WTC11 (cell line): ENCODE results near the gene IL9. TPM values are rescaled to one million over a fixed set of nuclear protein-coding genes. Genes with fewer than 3 reads are reported as not detected.
A peak's percentile ranks its signal among the peaks of the same experiment; 100 is the strongest.

Source experiments
- ATAC-seq: fragments of 200-7000 bp; cut with Tn5 transposase; 2 replicates; pipeline ENCODE4 v1.10.0; 2021; ENCODE audit warnings: mild to moderate bottlenecking, moderate library complexity
- CTCF ChIA-PET: fragments of 300-600 bp; sonication (Branson Sonifier 250); formaldehyde crosslinking; loops from one replicate; lab custom pipeline; 2021; ENCODE audit warnings: antibody characterized with exemption; lab: Charles Lee
- POLR2A ChIA-PET: fragments of 350-600 bp; sonication (Branson Sonifier 250); formaldehyde crosslinking; loops from one replicate; lab custom pipeline; 2021; ENCODE audit warnings: antibody characterized with exemption; lab: Charles Lee
- DNase-seq: peaks from one replicate; pipeline ENCODE4 v3.0.0; 2021; ENCODE audit warnings: low spot score
- H3K27ac Mint-ChIP-seq: 2 replicates; pipeline ENCODE4 v1.8.0; 2021; ENCODE audit warnings: mixed read lengths
- H3K27me3 Mint-ChIP-seq: 2 replicates; pipeline ENCODE4 v1.8.0; 2021; ENCODE audit warnings: low read depth, mild to moderate bottlenecking, moderate library complexity, mixed read lengths
- H3K36me3 Mint-ChIP-seq: 2 replicates; pipeline ENCODE4 v1.8.0; 2021; ENCODE audit warnings: mixed read lengths
- H3K4me1 Mint-ChIP-seq: 2 replicates; pipeline ENCODE4 v1.8.0; 2022; ENCODE audit warnings: mixed read lengths
- H3K4me3 Mint-ChIP-seq: 2 replicates; pipeline ENCODE4 v1.8.0; 2021; ENCODE audit warnings: mild to moderate bottlenecking, moderate library complexity, mixed read lengths
- H3K9me3 Mint-ChIP-seq: 2 replicates; pipeline ENCODE4 v1.8.0; 2021; ENCODE audit warnings: mixed read lengths
- ETV6 ChIP-seq: sonication (generic); formaldehyde crosslinking; IDR thresholded peaks from 2 replicates; pipeline ENCODE4 v1.8.1; 2022; ENCODE audit warnings: mild to moderate bottlenecking, missing genetic modification reagents
- FOXK1 ChIP-seq: sonication (generic); formaldehyde crosslinking; IDR thresholded peaks from 2 replicates; pipeline ENCODE4 v1.8.0; 2022; ENCODE audit warnings: mild to moderate bottlenecking, moderate library complexity, missing genetic modification reagents
- FOXP1 ChIP-seq: sonication (generic); formaldehyde crosslinking; IDR thresholded peaks from 2 replicates; pipeline ENCODE4 v1.8.0; 2022; ENCODE audit warnings: missing genetic modification reagents, mild to moderate bottlenecking, moderate library complexity, borderline replicate concordance
- GABPB1 ChIP-seq: sonication (generic); formaldehyde crosslinking; IDR thresholded peaks from 2 replicates; pipeline ENCODE4 v1.8.1; 2023; ENCODE audit warnings: mild to moderate bottlenecking, missing genetic modification reagents
- HMGA2 ChIP-seq: fragments of 250-450 bp; sonication (Bioruptor Pico); IDR thresholded peaks from 2 replicates; pipeline ENCODE4 v1.4.0; 2021; ENCODE audit warnings: mild to moderate bottlenecking, moderate library complexity
- JUN ChIP-seq: sonication (generic); formaldehyde crosslinking; IDR thresholded peaks from 2 replicates; pipeline ENCODE4 v1.8.0; 2023; ENCODE audit warnings: mild to moderate bottlenecking, missing genetic modification reagents
- KAT7 ChIP-seq: sonication (generic); formaldehyde crosslinking; IDR thresholded peaks from 2 replicates; pipeline ENCODE4 v1.8.1; 2023; ENCODE audit warnings: missing genetic modification reagents, mild to moderate bottlenecking, borderline replicate concordance
- NFATC4 ChIP-seq: fragments of 250-450 bp; sonication (Bioruptor Pico); IDR thresholded peaks from 2 replicates; pipeline ENCODE4 v1.9.0; 2021; ENCODE audit warnings: mild to moderate bottlenecking
- RELA ChIP-seq: sonication (generic); formaldehyde crosslinking; IDR thresholded peaks from 2 replicates; pipeline ENCODE4 v1.8.1; 2022; ENCODE audit warnings: missing genetic modification reagents, mild to moderate bottlenecking, borderline replicate concordance
- ZNF121 ChIP-seq: sonication (generic); formaldehyde crosslinking; IDR thresholded peaks from 2 replicates; pipeline ENCODE4 v1.8.0; 2023; ENCODE audit warnings: missing genetic modification reagents
- ZNF263 ChIP-seq: sonication (generic); formaldehyde crosslinking; IDR thresholded peaks from 2 replicates; pipeline ENCODE4 v1.8.1; 2022; ENCODE audit warnings: low read depth, mild to moderate bottlenecking, moderate library complexity, missing genetic modification reagents
- ZNF423 ChIP-seq: fragments of 250-450 bp; sonication (Bioruptor Pico); IDR thresholded peaks from 2 replicates; pipeline ENCODE4 v2.1.2; 2022; ENCODE audit warnings: mild to moderate bottlenecking, moderate library complexity
- total RNA-seq: library from RNA; stranded (reverse); gene quantifications from 3 replicates; pipeline ENCODE4 v1.2.3, GENCODE V29; 2021
- TF ChIP-seq, protein P1 (sequence below): sonication (generic); formaldehyde crosslinking; IDR thresholded peaks from 2 replicates; pipeline ENCODE4 v1.8.1; 2022; ENCODE audit warnings: low read depth, mild to moderate bottlenecking, moderate library complexity, missing genetic modification reagents, borderline replicate concordance
- TF ChIP-seq, protein P2 (sequence below): sonication (generic); formaldehyde crosslinking; IDR thresholded peaks from 2 replicates; pipeline ENCODE4 v1.8.0; 2022; ENCODE audit warnings: mild to moderate bottlenecking, missing genetic modification reagents
- TF ChIP-seq, protein P3 (sequence below): sonication (generic); formaldehyde crosslinking; IDR thresholded peaks from 2 replicates; pipeline ENCODE4 v1.8.1; 2022; ENCODE audit warnings: mild to moderate bottlenecking, moderate library complexity, missing genetic modification reagents
- TF ChIP-seq, protein P4 (sequence below): sonication (generic); formaldehyde crosslinking; IDR thresholded peaks from 2 replicates; pipeline ENCODE4 v1.8.1; 2023; ENCODE audit warnings: mild to moderate bottlenecking, missing genetic modification reagents
- TF ChIP-seq, protein P5 (sequence below): sonication (generic); formaldehyde crosslinking; IDR thresholded peaks from 2 replicates; pipeline ENCODE4 v1.8.1; 2022; ENCODE audit warnings: missing genetic modification reagents, borderline replicate concordance
- TF ChIP-seq, protein P6 (sequence below): sonication (generic); formaldehyde crosslinking; IDR thresholded peaks from 2 replicates; pipeline ENCODE4 v1.8.0; 2023; ENCODE audit warnings: missing genetic modification reagents, mild to moderate bottlenecking, borderline replicate concordance
- TF ChIP-seq, protein P7 (sequence below): fragments of 250-450 bp; sonication (Bioruptor Pico); IDR thresholded peaks from 2 replicates; pipeline ENCODE4 v1.9.0; 2021; ENCODE audit warnings: mild to moderate bottlenecking
- TF ChIP-seq, protein P8 (sequence below): sonication (generic); formaldehyde crosslinking; IDR thresholded peaks from 2 replicates; pipeline ENCODE4 v1.8.0; 2022; ENCODE audit warnings: mild to moderate bottlenecking, missing genetic modification reagents

IL9 gene
- total RNA-seq, 1 experiment from 2014 or later = not detected

DNA sequence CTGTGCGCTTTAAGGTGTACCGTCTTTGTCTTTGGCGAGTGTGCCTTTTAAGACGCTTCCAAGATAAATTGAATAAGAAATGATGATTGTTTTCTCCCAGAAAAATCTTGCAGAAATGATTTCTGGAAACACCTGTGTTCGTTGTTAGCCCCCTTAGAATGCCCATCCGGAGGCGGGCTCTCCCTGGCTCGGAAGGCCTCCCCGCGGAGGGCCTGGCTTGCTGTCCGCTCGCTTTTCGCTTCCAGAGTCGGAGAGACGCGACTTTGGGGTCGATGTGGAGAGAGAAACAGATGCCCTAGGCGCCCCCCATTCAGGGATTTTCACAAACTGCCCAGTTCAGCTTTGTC lies 35.3 kb upstream of the IL9 start:
- H3K4me3 Mint-ChIP-seq = peak overlapping the region; percentile 81
- ChIA-PET CTCF (no interaction called here), POLR2A (no interaction called here)
- H3K4me1 Mint-ChIP-seq = no peaks in the 10 kb centered on the region
- peaks cover 77% of the 10 kb centered on the region for H3K27me3 Mint-ChIP-seq
- TF ChIP-seq ZNF423 (CRISPR knock-in tag) (no peak), FOXK1 (CRISPR knock-in tag) (no peak), ZNF121 (no peak), GABPB1 (CRISPR knock-in tag) (no peak), HMGA2 (CRISPR knock-in tag) (no peak), NFATC4 (CRISPR knock-in tag) (no peak), ETV6 (CRISPR knock-in tag) (no peak), ZNF263 (CRISPR knock-in tag) (no peak), KAT7 (no peak), RELA (CRISPR knock-in tag) (no peak)
- TF ChIP-seq, protein P1, sequence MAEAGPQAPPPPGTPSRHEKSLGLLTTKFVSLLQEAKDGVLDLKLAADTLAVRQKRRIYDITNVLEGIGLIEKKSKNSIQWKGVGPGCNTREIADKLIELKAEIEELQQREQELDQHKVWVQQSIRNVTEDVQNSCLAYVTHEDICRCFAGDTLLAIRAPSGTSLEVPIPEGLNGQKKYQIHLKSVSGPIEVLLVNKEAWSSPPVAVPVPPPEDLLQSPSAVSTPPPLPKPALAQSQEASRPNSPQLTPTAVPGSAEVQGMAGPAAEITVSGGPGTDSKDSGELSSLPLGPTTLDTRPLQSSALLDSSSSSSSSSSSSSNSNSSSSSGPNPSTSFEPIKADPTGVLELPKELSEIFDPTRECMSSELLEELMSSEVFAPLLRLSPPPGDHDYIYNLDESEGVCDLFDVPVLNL (CRISPR knock-in tag) = no peak
- TF ChIP-seq, protein P2, sequence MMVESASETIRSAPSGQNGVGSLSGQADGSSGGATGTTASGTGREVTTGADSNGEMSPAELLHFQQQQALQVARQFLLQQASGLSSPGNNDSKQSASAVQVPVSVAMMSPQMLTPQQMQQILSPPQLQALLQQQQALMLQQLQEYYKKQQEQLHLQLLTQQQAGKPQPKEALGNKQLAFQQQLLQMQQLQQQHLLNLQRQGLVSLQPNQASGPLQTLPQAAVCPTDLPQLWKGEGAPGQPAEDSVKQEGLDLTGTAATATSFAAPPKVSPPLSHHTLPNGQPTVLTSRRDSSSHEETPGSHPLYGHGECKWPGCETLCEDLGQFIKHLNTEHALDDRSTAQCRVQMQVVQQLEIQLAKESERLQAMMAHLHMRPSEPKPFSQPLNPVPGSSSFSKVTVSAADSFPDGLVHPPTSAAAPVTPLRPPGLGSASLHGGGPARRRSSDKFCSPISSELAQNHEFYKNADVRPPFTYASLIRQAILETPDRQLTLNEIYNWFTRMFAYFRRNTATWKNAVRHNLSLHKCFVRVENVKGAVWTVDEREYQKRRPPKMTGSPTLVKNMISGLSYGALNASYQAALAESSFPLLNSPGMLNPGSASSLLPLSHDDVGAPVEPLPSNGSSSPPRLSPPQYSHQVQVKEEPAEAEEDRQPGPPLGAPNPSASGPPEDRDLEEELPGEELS (CRISPR knock-in tag) = no peak
- TF ChIP-seq, protein P3, sequence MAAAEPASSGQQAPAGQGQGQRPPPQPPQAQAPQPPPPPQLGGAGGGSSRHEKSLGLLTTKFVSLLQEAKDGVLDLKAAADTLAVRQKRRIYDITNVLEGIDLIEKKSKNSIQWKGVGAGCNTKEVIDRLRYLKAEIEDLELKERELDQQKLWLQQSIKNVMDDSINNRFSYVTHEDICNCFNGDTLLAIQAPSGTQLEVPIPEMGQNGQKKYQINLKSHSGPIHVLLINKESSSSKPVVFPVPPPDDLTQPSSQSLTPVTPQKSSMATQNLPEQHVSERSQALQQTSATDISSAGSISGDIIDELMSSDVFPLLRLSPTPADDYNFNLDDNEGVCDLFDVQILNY = no peak
- TF ChIP-seq, protein P4, sequence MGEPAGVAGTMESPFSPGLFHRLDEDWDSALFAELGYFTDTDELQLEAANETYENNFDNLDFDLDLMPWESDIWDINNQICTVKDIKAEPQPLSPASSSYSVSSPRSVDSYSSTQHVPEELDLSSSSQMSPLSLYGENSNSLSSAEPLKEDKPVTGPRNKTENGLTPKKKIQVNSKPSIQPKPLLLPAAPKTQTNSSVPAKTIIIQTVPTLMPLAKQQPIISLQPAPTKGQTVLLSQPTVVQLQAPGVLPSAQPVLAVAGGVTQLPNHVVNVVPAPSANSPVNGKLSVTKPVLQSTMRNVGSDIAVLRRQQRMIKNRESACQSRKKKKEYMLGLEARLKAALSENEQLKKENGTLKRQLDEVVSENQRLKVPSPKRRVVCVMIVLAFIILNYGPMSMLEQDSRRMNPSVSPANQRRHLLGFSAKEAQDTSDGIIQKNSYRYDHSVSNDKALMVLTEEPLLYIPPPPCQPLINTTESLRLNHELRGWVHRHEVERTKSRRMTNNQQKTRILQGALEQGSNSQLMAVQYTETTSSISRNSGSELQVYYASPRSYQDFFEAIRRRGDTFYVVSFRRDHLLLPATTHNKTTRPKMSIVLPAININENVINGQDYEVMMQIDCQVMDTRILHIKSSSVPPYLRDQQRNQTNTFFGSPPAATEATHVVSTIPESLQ (CRISPR knock-in tag) = no peak
- TF ChIP-seq, protein P5, sequence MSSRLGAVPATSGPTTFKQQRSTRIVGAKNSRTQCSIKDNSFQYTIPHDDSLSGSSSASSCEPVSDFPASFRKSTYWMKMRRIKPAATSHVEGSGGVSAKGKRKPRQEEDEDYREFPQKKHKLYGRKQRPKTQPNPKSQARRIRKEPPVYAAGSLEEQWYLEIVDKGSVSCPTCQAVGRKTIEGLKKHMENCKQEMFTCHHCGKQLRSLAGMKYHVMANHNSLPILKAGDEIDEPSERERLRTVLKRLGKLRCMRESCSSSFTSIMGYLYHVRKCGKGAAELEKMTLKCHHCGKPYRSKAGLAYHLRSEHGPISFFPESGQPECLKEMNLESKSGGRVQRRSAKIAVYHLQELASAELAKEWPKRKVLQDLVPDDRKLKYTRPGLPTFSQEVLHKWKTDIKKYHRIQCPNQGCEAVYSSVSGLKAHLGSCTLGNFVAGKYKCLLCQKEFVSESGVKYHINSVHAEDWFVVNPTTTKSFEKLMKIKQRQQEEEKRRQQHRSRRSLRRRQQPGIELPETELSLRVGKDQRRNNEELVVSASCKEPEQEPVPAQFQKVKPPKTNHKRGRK (CRISPR knock-in tag) = no peak
- H3K36me3 Mint-ChIP-seq = no peaks in the 10 kb centered on the region
- DNase-seq (peak; percentile 31), ATAC-seq (peak; percentile 22)
- no peak overlapping the region for H3K27ac Mint-ChIP-seq
- no peaks in the 10 kb centered on the region for H3K9me3 Mint-ChIP-seq

DNA sequence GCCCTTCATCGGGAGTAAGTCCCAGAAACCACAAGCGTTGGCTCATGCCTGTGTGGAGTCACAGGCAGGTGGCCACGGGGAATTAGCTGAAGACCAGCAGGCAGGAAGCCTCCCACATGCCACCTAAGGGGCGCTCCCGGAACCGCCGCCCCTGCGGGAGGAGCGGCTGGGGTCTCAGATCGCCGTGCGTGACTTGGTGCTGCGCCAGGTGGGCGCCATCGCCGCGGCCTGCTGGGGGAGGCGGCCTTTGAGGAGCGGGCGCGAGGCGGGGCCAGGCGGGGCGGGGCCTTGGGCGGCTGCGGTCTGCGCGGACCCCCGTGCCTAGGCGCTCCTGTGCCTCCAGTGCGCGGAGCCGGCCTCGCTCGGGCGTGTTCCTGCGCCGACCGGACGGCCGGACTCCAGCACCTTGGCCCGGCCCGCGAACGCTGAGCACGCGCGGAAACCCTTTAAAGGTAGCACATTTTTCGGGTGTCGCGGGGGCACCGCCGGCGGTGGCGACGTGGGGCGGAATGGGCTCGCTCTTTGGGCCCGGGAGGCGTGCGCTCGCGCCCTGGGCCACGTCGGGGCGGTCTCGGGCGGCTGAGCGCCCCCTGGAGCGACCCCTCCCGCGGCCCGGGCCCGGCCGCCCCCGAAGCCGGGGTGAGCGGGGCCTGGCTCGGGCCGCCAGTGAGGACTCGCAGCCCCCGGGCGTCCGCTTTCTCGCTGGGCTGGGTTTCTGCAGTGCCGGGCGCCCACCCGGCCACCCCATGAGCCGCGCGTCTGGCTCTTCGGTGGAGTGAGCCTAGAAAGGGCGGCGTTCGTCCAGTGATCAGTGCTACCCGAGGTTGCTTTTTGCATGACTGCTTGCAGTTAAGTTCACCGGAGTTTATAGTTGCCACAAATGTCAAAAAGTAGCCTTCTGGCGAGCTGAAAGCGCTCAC lies 34.6 kb upstream of the IL9 start:
- H3K4me1 Mint-ChIP-seq = no peaks in the 10 kb centered on the region
- H3K36me3 Mint-ChIP-seq = no peaks in the 10 kb centered on the region
- no peaks in the 10 kb centered on the region for H3K9me3 Mint-ChIP-seq
- ATAC-seq (peak; percentile 94), DNase-seq (peak; percentile 76)
- ChIA-PET CTCF (interaction anchor here (0.8 to 1.4 kb wide), 2 partner anchors 31 to 68 kb away, joined by 3 to 4 read pairs; no protein-coding TSS in a partner anchor), POLR2A (no interaction called here)
- H3K4me3 Mint-ChIP-seq = peak overlapping the region; percentile 81
- H3K27me3 Mint-ChIP-seq = peaks cover 78% of the 10 kb centered on the region
- H3K27ac Mint-ChIP-seq = no peak overlapping the region
- TF ChIP-seq, protein P6, sequence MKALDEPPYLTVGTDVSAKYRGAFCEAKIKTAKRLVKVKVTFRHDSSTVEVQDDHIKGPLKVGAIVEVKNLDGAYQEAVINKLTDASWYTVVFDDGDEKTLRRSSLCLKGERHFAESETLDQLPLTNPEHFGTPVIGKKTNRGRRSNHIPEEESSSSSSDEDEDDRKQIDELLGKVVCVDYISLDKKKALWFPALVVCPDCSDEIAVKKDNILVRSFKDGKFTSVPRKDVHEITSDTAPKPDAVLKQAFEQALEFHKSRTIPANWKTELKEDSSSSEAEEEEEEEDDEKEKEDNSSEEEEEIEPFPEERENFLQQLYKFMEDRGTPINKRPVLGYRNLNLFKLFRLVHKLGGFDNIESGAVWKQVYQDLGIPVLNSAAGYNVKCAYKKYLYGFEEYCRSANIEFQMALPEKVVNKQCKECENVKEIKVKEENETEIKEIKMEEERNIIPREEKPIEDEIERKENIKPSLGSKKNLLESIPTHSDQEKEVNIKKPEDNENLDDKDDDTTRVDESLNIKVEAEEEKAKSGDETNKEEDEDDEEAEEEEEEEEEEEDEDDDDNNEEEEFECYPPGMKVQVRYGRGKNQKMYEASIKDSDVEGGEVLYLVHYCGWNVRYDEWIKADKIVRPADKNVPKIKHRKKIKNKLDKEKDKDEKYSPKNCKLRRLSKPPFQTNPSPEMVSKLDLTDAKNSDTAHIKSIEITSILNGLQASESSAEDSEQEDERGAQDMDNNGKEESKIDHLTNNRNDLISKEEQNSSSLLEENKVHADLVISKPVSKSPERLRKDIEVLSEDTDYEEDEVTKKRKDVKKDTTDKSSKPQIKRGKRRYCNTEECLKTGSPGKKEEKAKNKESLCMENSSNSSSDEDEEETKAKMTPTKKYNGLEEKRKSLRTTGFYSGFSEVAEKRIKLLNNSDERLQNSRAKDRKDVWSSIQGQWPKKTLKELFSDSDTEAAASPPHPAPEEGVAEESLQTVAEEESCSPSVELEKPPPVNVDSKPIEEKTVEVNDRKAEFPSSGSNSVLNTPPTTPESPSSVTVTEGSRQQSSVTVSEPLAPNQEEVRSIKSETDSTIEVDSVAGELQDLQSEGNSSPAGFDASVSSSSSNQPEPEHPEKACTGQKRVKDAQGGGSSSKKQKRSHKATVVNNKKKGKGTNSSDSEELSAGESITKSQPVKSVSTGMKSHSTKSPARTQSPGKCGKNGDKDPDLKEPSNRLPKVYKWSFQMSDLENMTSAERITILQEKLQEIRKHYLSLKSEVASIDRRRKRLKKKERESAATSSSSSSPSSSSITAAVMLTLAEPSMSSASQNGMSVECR (CRISPR knock-in tag) = 0 out of 2 replicates have a peak, but pooled peaks have one; percentile 11
- TF ChIP-seq, protein P7, sequence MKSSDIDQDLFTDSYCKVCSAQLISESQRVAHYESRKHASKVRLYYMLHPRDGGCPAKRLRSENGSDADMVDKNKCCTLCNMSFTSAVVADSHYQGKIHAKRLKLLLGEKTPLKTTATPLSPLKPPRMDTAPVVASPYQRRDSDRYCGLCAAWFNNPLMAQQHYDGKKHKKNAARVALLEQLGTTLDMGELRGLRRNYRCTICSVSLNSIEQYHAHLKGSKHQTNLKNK (CRISPR knock-in tag) = no peak
- TF ChIP-seq FOXP1 (CRISPR knock-in tag) = peak; percentile 82; the same call in 1 of the 2 replicates
- no peak for TF ChIP-seq KAT7
- TF ChIP-seq, protein P8, sequence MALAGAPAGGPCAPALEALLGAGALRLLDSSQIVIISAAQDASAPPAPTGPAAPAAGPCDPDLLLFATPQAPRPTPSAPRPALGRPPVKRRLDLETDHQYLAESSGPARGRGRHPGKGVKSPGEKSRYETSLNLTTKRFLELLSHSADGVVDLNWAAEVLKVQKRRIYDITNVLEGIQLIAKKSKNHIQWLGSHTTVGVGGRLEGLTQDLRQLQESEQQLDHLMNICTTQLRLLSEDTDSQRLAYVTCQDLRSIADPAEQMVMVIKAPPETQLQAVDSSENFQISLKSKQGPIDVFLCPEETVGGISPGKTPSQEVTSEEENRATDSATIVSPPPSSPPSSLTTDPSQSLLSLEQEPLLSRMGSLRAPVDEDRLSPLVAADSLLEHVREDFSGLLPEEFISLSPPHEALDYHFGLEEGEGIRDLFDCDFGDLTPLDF (CRISPR knock-in tag) = 0 out of 2 replicates have a peak, but pooled peaks have one; percentile 6
- TF ChIP-seq JUN = 0 out of 2 replicates have a peak, but pooled peaks have one; percentile 45
